Kidney (tissue), 14 donors: Measurements from ENCODE around the gene LRRC75A. TPM values are rescaled to one million over a fixed set of nuclear protein-coding genes. Genes with fewer than 3 reads are reported as not detected.

Experiments
- DNase-seq, 5 donors: peaks; one replicate each; pipeline ENCODE4 v3.0.0-alpha.2; 2013 to 2020
- FAIRE-seq: peaks from 2 replicates; lab custom pipeline; 2012; peaks lifted over from hg19 to GRCh38; lab: Jason Lieb, UNC
- H3K27ac ChIP-seq, 2 donors: one replicate each; pipeline ENCODE4 v1.7.0; 2013; ENCODE audit warnings: low read depth in 2 of 2, low read length in 2 of 2, inconsistent platforms in 1 of 2
- H3K27me3 ChIP-seq: one replicate; pipeline ENCODE4 v1.7.1; 2013; ENCODE audit warnings: low read length, inconsistent platforms; ENCODE audit not compliant: control insufficient read depth, insufficient read depth
- H3K36me3 ChIP-seq, 3 donors: one replicate each; pipeline versions ENCODE4 v1.7.0 to v1.7.1; 2013; ENCODE audit warnings: low read length in 3 of 3, control low read depth in 1 of 3, inconsistent platforms in 1 of 3; ENCODE audit not compliant: insufficient read depth in 3 of 3, control insufficient read depth in 2 of 3
- H3K4me1 ChIP-seq, 3 donors: one replicate each; pipeline versions ENCODE4 v1.7.0 to v1.7.1; 2013; ENCODE audit warnings: low read length in 3 of 3, inconsistent platforms in 1 of 3, low read depth in 1 of 3; ENCODE audit not compliant: control insufficient read depth in 2 of 3, insufficient read depth in 2 of 3
- H3K4me3 ChIP-seq, 3 donors: one replicate each; pipeline versions ENCODE4 v1.7.0 to v1.8.1; 2013; ENCODE audit warnings: low read length in 3 of 3, control low read depth in 1 of 3, inconsistent platforms in 1 of 3
- H3K9ac ChIP-seq, 3 donors: one replicate each; pipeline versions ENCODE4 v1.7.0 to v1.7.1; 2013; ENCODE audit warnings: low read length in 3 of 3, control low read depth in 1 of 3, inconsistent platforms in 1 of 3
- H3K9me3 ChIP-seq, 3 donors: one replicate each; pipeline versions ENCODE4 v1.7.0 to v1.7.1; 2013; ENCODE audit warnings: low read length in 3 of 3, control low read depth in 1 of 3, inconsistent platforms in 1 of 3; ENCODE audit not compliant: control insufficient read depth in 2 of 3, insufficient read depth in 1 of 3
- CTCF ChIP-seq: IDR thresholded peaks from 3 replicates; pipeline ENCODE4 v1.5.1; 2012; ENCODE audit warnings: mild to moderate bottlenecking, moderate library complexity, borderline replicate concordance; ENCODE audit not compliant: insufficient read depth; ENCODE audit errors: extremely low read depth
- intact Hi-C: fragments of 100-400 bp; cut with DNase I; formaldehyde crosslinking; loops from one replicate; pipeline ENCODE4 v1.11.1; 2022
- polyA plus RNA-seq: library from polyadenylated mRNA; stranded (reverse); fragments of 350-450 nt; fragmentation: Illumina TruSeq; extraction: RNeasy Lipid Tissue Mini Kit (QIAGEN cat#74804); gene quantifications from one replicate; pipeline ENCODE4 v1.2.3, GENCODE V29; 2014; ENCODE audit warnings: low read depth, low replicate concordance; ENCODE audit not compliant: insufficient read depth
- total RNA-seq: library from RNA; stranded (reverse); fragmentation: NEBNext Ultra II Directional; extraction: Animal tissue kit (Norgen Biotek cat#: 25700); gene quantifications from one replicate; pipeline ENCODE4 v1.2.1, GENCODE V29; 2021
- donor health status: control.
- donor health status: control.
- donor health status: control.
- donor health status: control.
- donor health status: control.
- donor health status: DM: yes; HTN: yes; CAD: no.
- donor health status: Normal renal cell carcinoma (clear cell type).

The LRRC75A gene
- total and polyA plus RNA-seq, 2 donors from 2014 or later, result 2.5 to 2.6 TPM

GRCh38 chr17:16465052-16465312 is 27.0 kb downstream of the LRRC75A start:
- intact Hi-C loops, result no loop called here
- Histone ChIP-seq H3K4me3 (no peak overlapping the region), H3K36me3 (no peaks in the 10 kb centered on the region), H3K27ac (no peak overlapping the region), H3K27me3 (no peaks in the 10 kb centered on the region), H3K9me3 (no peaks in the 10 kb centered on the region), H3K4me1 (peaks cover 0 to 13% (median 0%) of the 10 kb centered on the region in 3 donors), H3K9ac (no peak overlapping the region)
- DNase-seq (no peak), FAIRE-seq (no peak)
- no peak for TF ChIP-seq CTCF

GRCh38 chr17:16464303-16465051 is 27.5 kb downstream of the LRRC75A start:
- no peak overlapping the region for H3K27ac ChIP-seq
- TF ChIP-seq CTCF, result no peak
- H3K4me3 ChIP-seq, result no peak overlapping the region
- no peaks in the 10 kb centered on the region for H3K27me3 ChIP-seq
- H3K36me3 ChIP-seq, result no peaks in the 10 kb centered on the region
- DNase-seq (no peak), FAIRE-seq (no peak)
- no peaks in the 10 kb centered on the region for H3K9me3 ChIP-seq
- H3K9ac ChIP-seq, result no peak overlapping the region
- peaks cover 0 to 11% (median 0%) of the 10 kb centered on the region in 3 donors for H3K4me1 ChIP-seq
- intact Hi-C loops, result no loop called here

- H3K9ac ChIP-seq, result no peak overlapping the region
- FAIRE-seq (no peak), DNase-seq (peak in 4 of 5 donors; percentile 52 to 77 (median 67))
- intact Hi-C loops, result no loop called here
- H3K27ac ChIP-seq, result no peak overlapping the region
- no peaks in the 10 kb centered on the region for H3K9me3 ChIP-seq
- no peak overlapping the region for H3K4me3 ChIP-seq
- TF ChIP-seq CTCF, result no peak
- no peaks in the 10 kb centered on the region for H3K36me3 ChIP-seq
- H3K27me3 ChIP-seq, result no peaks in the 10 kb centered on the region
- H3K4me1 ChIP-seq, result peaks cover 0 to 11% (median 0%) of the 10 kb centered on the region in 3 donors
Observed at GRCh38 chr17:16463358-16464302, 28.4 kb downstream of the LRRC75A start.
